Panc1 (cell line): ENCODE measurements around the gene CNGA2. TPM values are rescaled to one million over a fixed set of nuclear protein-coding genes. Genes with fewer than 3 reads are reported as not detected.

Source experiments
- ATAC-seq: fragments of 200-7000 bp; cut with Tn5 transposase; 2 replicates; pipeline ENCODE4 v1.9.1; 2020; ENCODE audit warnings: mild to moderate bottlenecking, moderate library complexity
- BruUV-seq: library from RNA; stranded (reverse); fragments of 400-500 nt; replicated peaks from 2 replicates; lab custom pipeline; 2021; lab: Mats Ljungman, UMichigan
- CTCF ChIA-PET: fragments of 300-600 bp; sonication (Branson Sonifier 250); formaldehyde crosslinking; loops from one replicate; lab custom pipeline; 2022; ENCODE audit warnings: antibody characterized with exemption; lab: Charles Lee
- POLR2A ChIA-PET: fragments of 300-600 bp; sonication (Branson Sonifier 250); formaldehyde crosslinking; loops from one replicate; lab custom pipeline; 2022; ENCODE audit warnings: antibody characterized with exemption; lab: Charles Lee
- DNase-seq: peaks from one replicate; pipeline ENCODE4 v3.0.0-alpha.2; 2010; ENCODE audit warnings: low read depth, low spot score
- H3K27ac ChIP-seq: 2 replicates; pipeline ENCODE4 v1.5.1; 2011; ENCODE audit warnings: mild to moderate bottlenecking, low read length, inconsistent platforms
- H3K27me3 ChIP-seq: fragments of 200-500 bp; sonication (Bioruptor generic); 2 replicates; pipeline ENCODE4 v1.6.0; 2014; ENCODE audit warnings: low read length, inconsistent platforms; ENCODE audit not compliant: control insufficient read depth, insufficient read depth
- H3K36me3 ChIP-seq: fragments of 200-500 bp; sonication (Bioruptor generic); 2 replicates; pipeline ENCODE4 v1.5.1; 2014; ENCODE audit warnings: inconsistent platforms, mild to moderate bottlenecking, low read length, moderate library complexity; ENCODE audit not compliant: control insufficient read depth, insufficient read depth
- H3K4me1 ChIP-seq: 2 replicates; pipeline ENCODE4 v1.5.1; 2011; ENCODE audit warnings: inconsistent platforms, mild to moderate bottlenecking, low read length, moderate library complexity; ENCODE audit not compliant: control insufficient read depth, insufficient read depth
- H3K4me3 ChIP-seq, 2 experiments: 2 replicates each; pipeline ENCODE4 v1.5.1; 2011 to 2012; ENCODE audit warnings: low read depth in 2 of 2, low read length in 2 of 2, mild to moderate bottlenecking in 2 of 2, inconsistent platforms in 1 of 2, moderate library complexity in 1 of 2
- H3K9me3 ChIP-seq: fragments of 200-500 bp; sonication (Bioruptor generic); 2 replicates; pipeline ENCODE4 v1.5.1; 2014; ENCODE audit warnings: low read depth, mild to moderate bottlenecking, inconsistent platforms, low read length, moderate library complexity; ENCODE audit not compliant: control insufficient read depth, insufficient read depth
- POLR2AphosphoS5 ChIP-seq: IDR thresholded peaks from 2 replicates; pipeline ENCODE4 v1.6.1; 2012; ENCODE audit warnings: mild to moderate bottlenecking, low read depth, low read length, moderate library complexity
- SIN3A ChIP-seq: IDR thresholded peaks from 2 replicates; pipeline ENCODE4 v1.6.1; 2012; ENCODE audit warnings: low read depth, mild to moderate bottlenecking, low read length, moderate library complexity, borderline replicate concordance; ENCODE audit not compliant: insufficient read depth
- TCF7L2 ChIP-seq: IDR thresholded peaks from 2 replicates; pipeline ENCODE4 v1.6.1; 2011; ENCODE audit warnings: mild to moderate bottlenecking, low read depth, low read length, inconsistent platforms
- in situ Hi-C: cut with HindIII; loops from 2 replicates; pipeline ENCODE4 v1.10.0; 2016; ENCODE audit warnings: low sequenced_read_pairs, low pct_unique_long_range_greater_than_20kb
- intact Hi-C: fragments of 100-400 bp; cut with micrococcal nuclease; formaldehyde crosslinking; loops from one replicate; pipeline ENCODE4 v1.10.0; 2022; ENCODE audit not compliant: unreplicated experiment
- total RNA-seq: library from RNA; stranded (reverse); gene quantifications from one replicate; pipeline ENCODE4 v1.2.1, GENCODE V29; 2021; ENCODE audit not compliant: unreplicated experiment
- TF ChIP-seq, protein P1 (sequence below), 2 experiments: IDR thresholded peaks; 2 replicates each; pipeline ENCODE4 v1.6.1; 2011 to 2012; ENCODE audit warnings: low read depth in 2 of 2, control low read depth in 1 of 2, low read length in 1 of 2, mild to moderate bottlenecking in 1 of 2, moderate library complexity in 1 of 2; ENCODE audit not compliant: insufficient read depth in 1 of 2
- TF ChIP-seq, protein P2 (sequence below): fragments of 450-650 bp; IDR thresholded peaks from 2 replicates; pipeline ENCODE4 v1.5.1; 2017; ENCODE audit warnings: mild to moderate bottlenecking

The CNGA2 gene
- total RNA-seq, 1 experiment from 2014 or later, result not detected

DNA sequence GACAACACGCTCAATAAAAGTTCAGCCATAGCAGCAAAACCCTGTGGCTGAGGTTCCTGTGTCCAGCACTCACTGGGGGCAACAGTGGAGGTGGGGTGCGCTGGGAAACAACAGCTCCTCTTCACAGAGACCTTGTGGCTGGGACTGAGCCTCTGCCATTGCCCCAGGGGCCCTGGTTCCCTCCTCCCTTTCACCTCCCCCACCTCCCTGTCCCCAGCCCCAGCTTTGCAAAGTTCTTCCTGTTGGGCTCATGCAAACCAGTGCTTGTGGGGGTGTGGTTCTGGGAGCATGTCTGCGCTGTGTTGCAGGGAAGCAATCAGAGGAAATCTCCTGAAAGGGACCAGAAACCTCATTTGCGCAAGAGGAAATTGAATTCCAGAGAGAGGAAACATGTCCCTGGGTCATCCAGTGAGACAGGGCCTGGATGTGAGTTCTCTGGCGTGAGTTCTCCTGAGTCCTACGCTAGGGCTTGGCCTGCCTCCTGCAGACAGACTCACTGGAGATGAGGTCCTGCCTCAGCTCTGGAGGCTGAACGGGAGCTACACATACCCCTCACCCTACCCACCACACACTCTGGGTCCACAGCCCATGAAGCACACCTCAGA is 11.3 kb upstream of the CNGA2 start:
- no peak overlapping the region for H3K4me3 ChIP-seq
- POLR2A ChIA-PET, result no interaction called here
- no peaks in the 10 kb centered on the region for H3K4me1 ChIP-seq
- in situ Hi-C loops, result no loop called here
- ATAC-seq, result no peak
- no TSS peak for BruUV-seq
- H3K9me3 ChIP-seq, result no peaks in the 10 kb centered on the region
- TF ChIP-seq, protein P1, sequence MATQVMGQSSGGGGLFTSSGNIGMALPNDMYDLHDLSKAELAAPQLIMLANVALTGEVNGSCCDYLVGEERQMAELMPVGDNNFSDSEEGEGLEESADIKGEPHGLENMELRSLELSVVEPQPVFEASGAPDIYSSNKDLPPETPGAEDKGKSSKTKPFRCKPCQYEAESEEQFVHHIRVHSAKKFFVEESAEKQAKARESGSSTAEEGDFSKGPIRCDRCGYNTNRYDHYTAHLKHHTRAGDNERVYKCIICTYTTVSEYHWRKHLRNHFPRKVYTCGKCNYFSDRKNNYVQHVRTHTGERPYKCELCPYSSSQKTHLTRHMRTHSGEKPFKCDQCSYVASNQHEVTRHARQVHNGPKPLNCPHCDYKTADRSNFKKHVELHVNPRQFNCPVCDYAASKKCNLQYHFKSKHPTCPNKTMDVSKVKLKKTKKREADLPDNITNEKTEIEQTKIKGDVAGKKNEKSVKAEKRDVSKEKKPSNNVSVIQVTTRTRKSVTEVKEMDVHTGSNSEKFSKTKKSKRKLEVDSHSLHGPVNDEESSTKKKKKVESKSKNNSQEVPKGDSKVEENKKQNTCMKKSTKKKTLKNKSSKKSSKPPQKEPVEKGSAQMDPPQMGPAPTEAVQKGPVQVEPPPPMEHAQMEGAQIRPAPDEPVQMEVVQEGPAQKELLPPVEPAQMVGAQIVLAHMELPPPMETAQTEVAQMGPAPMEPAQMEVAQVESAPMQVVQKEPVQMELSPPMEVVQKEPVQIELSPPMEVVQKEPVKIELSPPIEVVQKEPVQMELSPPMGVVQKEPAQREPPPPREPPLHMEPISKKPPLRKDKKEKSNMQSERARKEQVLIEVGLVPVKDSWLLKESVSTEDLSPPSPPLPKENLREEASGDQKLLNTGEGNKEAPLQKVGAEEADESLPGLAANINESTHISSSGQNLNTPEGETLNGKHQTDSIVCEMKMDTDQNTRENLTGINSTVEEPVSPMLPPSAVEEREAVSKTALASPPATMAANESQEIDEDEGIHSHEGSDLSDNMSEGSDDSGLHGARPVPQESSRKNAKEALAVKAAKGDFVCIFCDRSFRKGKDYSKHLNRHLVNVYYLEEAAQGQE (IDR thresholded peaks at IDR 0.05; ENCODE audit: insufficient read depth in 1 of 2, low read depth in 2 of 2, low read length in 1 of 2), result no peak
- no peak for TF ChIP-seq TCF7L2
- no peak for TF ChIP-seq POLR2AphosphoS5
- no peak for TF ChIP-seq SIN3A
- TF ChIP-seq, protein P2, sequence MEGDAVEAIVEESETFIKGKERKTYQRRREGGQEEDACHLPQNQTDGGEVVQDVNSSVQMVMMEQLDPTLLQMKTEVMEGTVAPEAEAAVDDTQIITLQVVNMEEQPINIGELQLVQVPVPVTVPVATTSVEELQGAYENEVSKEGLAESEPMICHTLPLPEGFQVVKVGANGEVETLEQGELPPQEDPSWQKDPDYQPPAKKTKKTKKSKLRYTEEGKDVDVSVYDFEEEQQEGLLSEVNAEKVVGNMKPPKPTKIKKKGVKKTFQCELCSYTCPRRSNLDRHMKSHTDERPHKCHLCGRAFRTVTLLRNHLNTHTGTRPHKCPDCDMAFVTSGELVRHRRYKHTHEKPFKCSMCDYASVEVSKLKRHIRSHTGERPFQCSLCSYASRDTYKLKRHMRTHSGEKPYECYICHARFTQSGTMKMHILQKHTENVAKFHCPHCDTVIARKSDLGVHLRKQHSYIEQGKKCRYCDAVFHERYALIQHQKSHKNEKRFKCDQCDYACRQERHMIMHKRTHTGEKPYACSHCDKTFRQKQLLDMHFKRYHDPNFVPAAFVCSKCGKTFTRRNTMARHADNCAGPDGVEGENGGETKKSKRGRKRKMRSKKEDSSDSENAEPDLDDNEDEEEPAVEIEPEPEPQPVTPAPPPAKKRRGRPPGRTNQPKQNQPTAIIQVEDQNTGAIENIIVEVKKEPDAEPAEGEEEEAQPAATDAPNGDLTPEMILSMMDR, result no peak
- H3K27ac ChIP-seq, result no peak overlapping the region
- no peaks in the 10 kb centered on the region for H3K27me3 ChIP-seq
- CTCF ChIA-PET, result no interaction called here
- no peaks in the 10 kb centered on the region for H3K36me3 ChIP-seq
- no peak for DNase-seq
- intact Hi-C loops, result loop anchor here (5.0 kb wide), 1 partner anchor 571 kb away; no protein-coding TSS in a partner anchor

DNA sequence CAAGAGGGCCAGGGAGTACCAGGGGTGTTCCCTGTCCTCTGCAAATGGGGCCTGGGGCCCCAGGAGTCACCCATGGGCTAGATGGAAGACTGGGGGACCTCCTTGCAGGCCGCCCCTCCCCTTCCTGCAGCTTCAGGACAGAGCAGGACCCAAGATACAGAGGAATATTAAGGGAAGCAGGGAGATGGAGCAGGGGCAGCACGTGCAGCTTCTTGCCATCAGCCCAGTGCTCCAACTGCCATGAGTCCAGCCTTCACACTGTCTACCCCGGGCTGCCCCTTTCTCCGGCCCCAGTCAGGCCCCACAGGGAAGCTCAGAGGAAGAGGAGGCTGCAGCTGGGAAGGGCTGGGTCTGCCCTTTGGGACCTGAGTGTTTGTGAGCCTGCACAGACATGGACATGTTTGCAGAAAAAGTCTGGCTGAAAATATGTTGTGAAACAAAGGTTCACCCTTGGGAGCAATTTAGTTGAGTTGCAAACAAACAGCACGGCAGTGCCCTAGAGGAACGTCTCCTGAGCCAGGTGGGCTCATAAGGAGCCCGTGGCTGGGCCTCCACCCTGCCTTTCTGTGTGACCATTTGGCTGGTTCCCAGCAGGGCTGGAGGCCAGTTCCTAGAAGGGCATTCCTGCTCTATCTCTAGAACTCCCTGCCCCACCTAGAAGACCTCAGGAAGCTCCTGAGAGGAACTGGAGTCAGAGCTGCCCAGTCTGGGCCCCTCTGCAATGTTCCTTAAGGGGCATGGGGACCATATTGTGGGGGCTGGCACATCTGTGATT is 9.8 kb upstream of the CNGA2 start:
- Histone ChIP-seq H3K9me3 (no peaks in the 10 kb centered on the region), H3K36me3 (no peaks in the 10 kb centered on the region), H3K27ac (no peak overlapping the region), H3K27me3 (no peaks in the 10 kb centered on the region), H3K4me1 (no peaks in the 10 kb centered on the region), H3K4me3 (no peak overlapping the region)
- intact Hi-C loops, result loop anchor here (5.0 kb wide), 1 partner anchor 572 kb away; no protein-coding TSS in a partner anchor
- DNase-seq, result no peak
- ChIA-PET CTCF (no interaction called here), POLR2A (no interaction called here)
- in situ Hi-C loops, result no loop called here
- ATAC-seq, result no peak
- TF ChIP-seq, protein P1 (IDR thresholded peaks at IDR 0.05; ENCODE audit: insufficient read depth in 1 of 2, low read depth in 2 of 2, low read length in 1 of 2), result no peak
- TF ChIP-seq POLR2AphosphoS5 (no peak), TCF7L2 (no peak), SIN3A (no peak)
- TF ChIP-seq, protein P2, result no peak
- BruUV-seq, result no TSS peak
